ENCODE results near the gene BGN. TPM values are rescaled to one million over a fixed set of nuclear protein-coding genes. Genes with fewer than 3 reads are reported as not detected.

The BGN gene
- total RNA-seq, 1 experiment from 2014 or later = not detected

- Histone ChIP-seq H3K27me3 (ENCODE audit: low read length) (no peaks in the 10 kb centered on the region), H3F3A (ENCODE audit: low read length, unreplicated experiment) (no peaks in the 10 kb centered on the region), H3K4me1 (ENCODE audit: insufficient read depth, low read length) (no peaks in the 10 kb centered on the region; the same call in 1 of the 2 replicates), H3K9me2 (replicated peaks; ENCODE audit: low read length) (no peaks in the 10 kb centered on the region), H3K9ac (ENCODE audit: low read length) (no peak overlapping the region), H3K27ac (ENCODE audit: low read length) (no peak overlapping the region), H3K4me3 (ENCODE audit: low read length) (no peak overlapping the region), H2AFZ (ENCODE audit: low read length) (no peak overlapping the region), H3K4me2 (ENCODE audit: low read length) (no peak overlapping the region), H3K36me3 (ENCODE audit: low read depth, low read length) (no peaks in the 10 kb centered on the region), H3K9me3 (ENCODE audit: low read length) (no peaks in the 10 kb centered on the region), H4K20me1 (ENCODE audit: low read length) (no peaks in the 10 kb centered on the region), H3K79me2 (ENCODE audit: low read length) (no peaks in the 10 kb centered on the region)
- DNase-seq (no peak), ATAC-seq (no peak)
- intact Hi-C loops (cut with micrococcal nuclease) = no loop called here
- no TSS peak for BruUV-seq (replicated peaks)
- ChIA-PET CTCF (no interaction called here), POLR2A (ENCODE audit: unreplicated experiment) (no interaction called here)
- TF ChIP-seq EZH2phosphoT487 (IDR thresholded peaks at IDR 0.05; ENCODE audit: borderline replicate concordance, low read length) = no peak
- no peak for TF ChIP-seq EZH2 (IDR thresholded peaks at IDR 0.05; ENCODE audit: low read length, unreplicated experiment)
- TF ChIP-seq, protein P1, sequence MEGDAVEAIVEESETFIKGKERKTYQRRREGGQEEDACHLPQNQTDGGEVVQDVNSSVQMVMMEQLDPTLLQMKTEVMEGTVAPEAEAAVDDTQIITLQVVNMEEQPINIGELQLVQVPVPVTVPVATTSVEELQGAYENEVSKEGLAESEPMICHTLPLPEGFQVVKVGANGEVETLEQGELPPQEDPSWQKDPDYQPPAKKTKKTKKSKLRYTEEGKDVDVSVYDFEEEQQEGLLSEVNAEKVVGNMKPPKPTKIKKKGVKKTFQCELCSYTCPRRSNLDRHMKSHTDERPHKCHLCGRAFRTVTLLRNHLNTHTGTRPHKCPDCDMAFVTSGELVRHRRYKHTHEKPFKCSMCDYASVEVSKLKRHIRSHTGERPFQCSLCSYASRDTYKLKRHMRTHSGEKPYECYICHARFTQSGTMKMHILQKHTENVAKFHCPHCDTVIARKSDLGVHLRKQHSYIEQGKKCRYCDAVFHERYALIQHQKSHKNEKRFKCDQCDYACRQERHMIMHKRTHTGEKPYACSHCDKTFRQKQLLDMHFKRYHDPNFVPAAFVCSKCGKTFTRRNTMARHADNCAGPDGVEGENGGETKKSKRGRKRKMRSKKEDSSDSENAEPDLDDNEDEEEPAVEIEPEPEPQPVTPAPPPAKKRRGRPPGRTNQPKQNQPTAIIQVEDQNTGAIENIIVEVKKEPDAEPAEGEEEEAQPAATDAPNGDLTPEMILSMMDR (conservative IDR thresholded peaks at IDR 0.05; ENCODE audit: low read depth, low read length) = no peak
Observed at GRCh38 chrX:153476666-153477363, 18.0 kb upstream of the BGN start.

GRCh38 chrX:153477364-153477857 lies 17.4 kb upstream of the BGN start:
- H3K27me3 ChIP-seq (ENCODE audit: low read length) = no peaks in the 10 kb centered on the region
- ChIA-PET CTCF (no interaction called here), POLR2A (ENCODE audit: unreplicated experiment) (no interaction called here)
- H2AFZ ChIP-seq (ENCODE audit: low read length) = no peak overlapping the region
- no peaks in the 10 kb centered on the region for H3F3A ChIP-seq (ENCODE audit: low read length, unreplicated experiment)
- no peaks in the 10 kb centered on the region for H3K9me3 ChIP-seq (ENCODE audit: low read length)
- intact Hi-C loops (cut with micrococcal nuclease) = no loop called here
- TF ChIP-seq EZH2 (IDR thresholded peaks at IDR 0.05; ENCODE audit: low read length, unreplicated experiment) = no peak
- TF ChIP-seq EZH2phosphoT487 (IDR thresholded peaks at IDR 0.05; ENCODE audit: borderline replicate concordance, low read length) = no peak
- TF ChIP-seq, protein P1 (conservative IDR thresholded peaks at IDR 0.05; ENCODE audit: low read depth, low read length) = no peak
- H3K79me2 ChIP-seq (ENCODE audit: low read length) = no peaks in the 10 kb centered on the region
- H4K20me1 ChIP-seq (ENCODE audit: low read length) = no peaks in the 10 kb centered on the region
- ATAC-seq = no peak
- no peak overlapping the region for H3K4me2 ChIP-seq (ENCODE audit: low read length)
- H3K4me3 ChIP-seq (ENCODE audit: low read length) = no peak overlapping the region
- no peaks in the 10 kb centered on the region; the same call in 1 of the 2 replicates for H3K4me1 ChIP-seq (ENCODE audit: insufficient read depth, low read length)
- DNase-seq = no peak
- no TSS peak for BruUV-seq (replicated peaks)
- H3K27ac ChIP-seq (ENCODE audit: low read length) = no peak overlapping the region
- H3K9ac ChIP-seq (ENCODE audit: low read length) = no peak overlapping the region
- no peaks in the 10 kb centered on the region for H3K9me2 ChIP-seq (replicated peaks; ENCODE audit: low read length)
- no peaks in the 10 kb centered on the region for H3K36me3 ChIP-seq (ENCODE audit: low read depth, low read length)

DNA sequence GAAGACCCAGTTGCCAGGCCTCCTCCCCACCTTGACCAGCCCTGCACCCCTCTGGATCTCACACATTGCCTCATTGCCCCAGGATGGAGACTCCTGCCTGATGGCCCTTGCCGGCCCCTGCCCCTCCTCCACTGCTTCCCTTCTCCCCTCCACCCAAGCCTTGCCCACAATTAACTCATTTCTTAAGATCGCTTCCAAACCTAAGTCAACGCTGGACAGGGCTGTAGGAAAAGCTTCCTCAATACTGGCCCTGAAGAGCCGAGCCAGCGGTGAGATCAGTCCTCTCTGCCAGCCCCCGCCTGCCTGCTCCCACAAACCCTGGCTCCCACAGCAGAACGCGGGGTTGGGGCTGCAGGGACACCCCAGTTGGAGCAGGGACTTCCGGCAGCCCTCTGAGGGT lies 16.9 kb upstream of the BGN start:
- no peak overlapping the region for H3K4me3 ChIP-seq (ENCODE audit: low read length)
- H2AFZ ChIP-seq (ENCODE audit: low read length) = no peak overlapping the region
- no peaks in the 10 kb centered on the region for H3K79me2 ChIP-seq (ENCODE audit: low read length)
- no peaks in the 10 kb centered on the region for H3K36me3 ChIP-seq (ENCODE audit: low read depth, low read length)
- H3K9ac ChIP-seq (ENCODE audit: low read length) = no peak overlapping the region
- ChIA-PET CTCF (no interaction called here), POLR2A (ENCODE audit: unreplicated experiment) (no interaction called here)
- no TSS peak for BruUV-seq (replicated peaks)
- DNase-seq = no peak
- no peak for ATAC-seq
- H3K27me3 ChIP-seq (ENCODE audit: low read length) = no peaks in the 10 kb centered on the region
- TF ChIP-seq EZH2 (IDR thresholded peaks at IDR 0.05; ENCODE audit: low read length, unreplicated experiment) = no peak
- TF ChIP-seq, protein P1 (conservative IDR thresholded peaks at IDR 0.05; ENCODE audit: low read depth, low read length) = no peak
- no peak for TF ChIP-seq EZH2phosphoT487 (IDR thresholded peaks at IDR 0.05; ENCODE audit: borderline replicate concordance, low read length)
- no peaks in the 10 kb centered on the region for H3F3A ChIP-seq (ENCODE audit: low read length, unreplicated experiment)
- H4K20me1 ChIP-seq (ENCODE audit: low read length) = no peaks in the 10 kb centered on the region
- intact Hi-C loops (cut with micrococcal nuclease) = no loop called here
- no peaks in the 10 kb centered on the region; the same call in 1 of the 2 replicates for H3K4me1 ChIP-seq (ENCODE audit: insufficient read depth, low read length)
- H3K9me2 ChIP-seq (replicated peaks; ENCODE audit: low read length) = no peaks in the 10 kb centered on the region
- H3K9me3 ChIP-seq (ENCODE audit: low read length) = no peaks in the 10 kb centered on the region
- H3K4me2 ChIP-seq (ENCODE audit: low read length) = no peak overlapping the region
- no peak overlapping the region for H3K27ac ChIP-seq (ENCODE audit: low read length)
